ENCODE results near the gene JUNB.

JUNB gene

GRCh38 chr19:12791345-12792050, at the start of gene JUNB:
JUNB (plus strand) TSS chr19:12791486; CDS start chr19:12791772, 286 bp downstream.
- DNase-seq (ENCODE audit: low read depth in 2 of 2) = peak; percentile 94 to 95

DNA sequence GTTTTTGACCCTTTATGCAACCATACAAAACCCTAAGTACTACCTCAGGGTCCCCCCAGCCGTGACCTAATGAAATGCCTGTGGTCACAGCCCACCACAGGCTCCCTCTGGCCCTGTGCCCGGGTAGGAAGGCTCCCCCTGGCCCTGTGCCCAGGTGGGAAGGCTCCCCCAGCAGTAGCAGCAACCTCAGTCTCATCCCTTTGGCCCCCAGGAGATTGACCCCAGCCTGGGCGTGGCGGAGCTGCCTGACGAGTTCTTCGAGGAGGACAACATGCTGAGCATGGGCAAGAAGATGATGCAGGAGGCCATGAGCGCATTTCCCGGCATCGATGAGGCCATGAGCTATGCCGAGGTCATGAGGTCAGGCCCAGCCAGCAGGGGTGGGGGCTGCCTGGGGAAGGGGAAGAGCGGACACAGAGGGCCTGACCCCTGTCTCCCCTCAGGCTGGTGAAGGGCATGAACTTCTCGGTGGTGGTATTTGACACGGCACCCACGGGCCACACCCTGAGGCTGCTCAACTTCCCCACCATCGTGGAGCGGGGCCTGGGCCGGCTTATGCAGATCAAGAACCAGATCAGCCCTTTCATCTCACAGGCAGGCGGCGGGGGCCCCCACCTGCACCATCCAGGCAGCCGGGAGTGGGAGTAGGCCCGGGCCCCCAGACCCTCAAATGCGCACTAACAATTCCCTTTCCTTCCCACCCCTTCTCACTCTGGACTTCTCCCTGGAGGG, 46.0 kb upstream of the JUNB start:
- no peak for DNase-seq (ENCODE audit: low read depth in 2 of 2)

DNA sequence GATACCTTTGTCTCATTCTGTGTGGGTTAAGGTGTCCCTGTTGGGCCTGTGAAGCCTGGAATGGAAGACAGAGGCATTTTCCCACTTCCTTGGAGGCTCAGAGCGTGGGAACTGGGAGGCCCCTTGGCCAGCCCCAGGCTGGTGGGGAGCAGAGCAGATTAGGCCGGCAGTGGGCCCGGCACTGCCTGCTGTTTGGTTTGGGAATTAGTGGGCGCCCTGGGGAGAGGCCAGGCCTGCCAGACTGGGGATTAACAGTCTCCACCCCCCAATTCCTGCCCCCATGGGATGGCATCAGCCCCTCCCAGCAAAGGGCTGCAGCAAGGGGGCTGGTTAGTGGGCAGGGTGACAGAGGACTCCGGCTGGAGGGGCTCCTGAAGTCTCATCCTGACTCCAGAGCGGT, 42.8 kb upstream of the JUNB start:
- no peak for DNase-seq (ENCODE audit: low read depth in 2 of 2)

DNA sequence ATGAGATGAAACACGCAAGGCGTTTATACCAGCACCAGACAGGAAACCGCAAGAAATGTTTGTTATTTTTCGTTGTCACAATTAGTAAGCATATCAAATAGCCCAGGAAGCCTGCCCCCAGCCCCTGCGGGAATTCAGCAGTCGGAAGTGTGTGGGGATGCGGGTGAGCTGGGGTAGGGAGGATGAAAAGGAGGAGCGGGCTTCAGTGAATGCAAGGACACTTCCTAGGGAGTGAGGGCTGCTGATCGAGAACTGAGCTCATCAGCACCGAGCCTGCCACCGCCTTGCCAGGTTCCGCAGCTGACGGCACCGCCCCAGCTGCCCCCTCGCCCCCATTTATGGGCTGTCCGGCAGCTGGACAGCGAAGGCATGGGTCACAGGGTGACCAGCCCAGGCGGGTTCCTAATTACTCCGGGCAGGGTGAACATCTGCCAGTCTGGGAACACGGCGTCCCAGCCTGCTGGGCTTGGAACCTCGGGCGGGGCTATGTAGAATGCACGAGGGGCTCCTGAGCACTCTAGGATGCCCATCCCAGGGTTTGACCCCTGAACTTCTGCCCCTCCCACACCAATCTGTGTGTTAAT, 41.3 kb upstream of the JUNB start:
- DNase-seq (ENCODE audit: low read depth in 2 of 2) = no peak

- DNase-seq (ENCODE audit: low read depth in 2 of 2) = no peak
These were observed 40.4 kb upstream of the JUNB start for GRCh38 chr19:12750851-12751250.

- DNase-seq (ENCODE audit: low read depth in 2 of 2) = no peak
These were observed 39.7 kb upstream of the JUNB start, which contains the start of gene BEST2 for GRCh38 chr19:12751635-12752034. BEST2 (plus strand) TSS chr19:12751791; CDS start chr19:12752593, 802 bp downstream.

GRCh38 chr19:12752056-12752781, 39.1 kb upstream of the JUNB start:
- DNase-seq (ENCODE audit: low read depth in 2 of 2) = no peak

GRCh38 chr19:12754465-12755196, 36.7 kb upstream of the JUNB start:
- DNase-seq (ENCODE audit: low read depth in 2 of 2) = no peak

DNA sequence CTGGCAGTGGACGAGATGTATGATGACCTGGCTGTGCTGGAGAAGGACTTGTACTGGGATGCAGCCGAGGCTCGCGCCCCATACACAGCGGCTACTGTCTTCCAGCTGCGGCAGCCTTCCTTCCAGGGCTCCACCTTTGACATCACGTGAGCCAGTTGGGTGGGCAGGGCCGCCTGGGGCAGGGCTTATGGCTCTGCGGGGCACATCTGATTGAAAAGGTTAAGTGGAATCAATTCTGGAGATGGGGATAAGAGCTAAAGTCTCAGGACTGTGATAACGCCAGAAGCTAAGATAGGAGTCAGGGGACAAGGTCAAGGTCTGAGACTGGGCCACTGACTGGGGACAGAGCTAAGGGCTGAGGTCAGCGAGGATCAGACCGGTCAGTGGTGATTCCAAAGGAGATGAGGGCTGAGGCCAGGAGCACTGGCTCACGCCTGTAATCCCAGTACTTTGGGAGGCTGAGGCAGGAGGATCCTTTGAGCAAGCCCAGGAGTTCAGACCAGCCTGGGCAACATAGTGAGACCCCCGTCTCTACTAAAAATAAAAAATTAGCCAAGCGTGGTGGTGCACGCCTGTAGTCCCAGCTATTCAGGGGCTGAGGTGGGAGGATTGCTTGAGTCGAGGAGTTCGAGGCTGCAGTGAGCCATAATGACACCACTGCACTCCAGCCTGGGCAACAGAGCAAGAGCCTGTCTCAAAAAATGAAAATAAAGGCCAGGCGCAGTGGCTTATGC, 35.0 kb upstream of the JUNB start:
- no peak for DNase-seq (ENCODE audit: low read depth in 2 of 2)

- DNase-seq (ENCODE audit: low read depth in 2 of 2) = peak; percentile 55 to 59
These were observed 33.6 kb upstream of the JUNB start for GRCh38 chr19:12757544-12758274.

GRCh38 chr19:12759686-12760085, 31.6 kb upstream of the JUNB start:
- DNase-seq (ENCODE audit: low read depth in 2 of 2) = no peak

GRCh38 chr19:12763100-12763499, 28.2 kb upstream of the JUNB start:
- DNase-seq (ENCODE audit: low read depth in 2 of 2) = no peak

DNA sequence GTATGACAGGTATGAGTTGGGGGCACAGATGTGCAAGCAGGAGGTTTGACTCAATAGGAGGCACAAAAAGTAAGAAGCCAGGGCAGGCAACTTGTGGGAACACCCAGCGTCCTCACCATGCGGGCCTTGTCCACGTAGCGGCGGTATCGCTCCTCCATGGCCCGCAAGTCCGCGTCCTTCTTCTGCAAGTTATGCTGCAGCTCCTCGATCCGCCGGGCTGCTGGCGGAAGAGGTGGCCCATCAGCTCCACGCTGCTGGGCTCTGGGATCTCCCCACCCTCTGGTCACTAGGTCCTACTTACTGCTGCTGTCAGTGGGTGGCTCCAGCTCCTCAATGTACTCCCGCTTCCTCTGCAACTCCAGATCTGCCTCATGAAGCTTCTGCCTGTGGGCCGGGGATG, 26.6 kb upstream of the JUNB start:
- no peak for DNase-seq (ENCODE audit: low read depth in 2 of 2)

- peak; percentile 67 to 78 for DNase-seq (ENCODE audit: low read depth in 2 of 2)
These were observed 25.2 kb upstream of the JUNB start for GRCh38 chr19:12766051-12766521.

- DNase-seq (ENCODE audit: low read depth in 2 of 2) = no peak
These were observed 24.1 kb upstream of the JUNB start for GRCh38 chr19:12767150-12767549.

DNA sequence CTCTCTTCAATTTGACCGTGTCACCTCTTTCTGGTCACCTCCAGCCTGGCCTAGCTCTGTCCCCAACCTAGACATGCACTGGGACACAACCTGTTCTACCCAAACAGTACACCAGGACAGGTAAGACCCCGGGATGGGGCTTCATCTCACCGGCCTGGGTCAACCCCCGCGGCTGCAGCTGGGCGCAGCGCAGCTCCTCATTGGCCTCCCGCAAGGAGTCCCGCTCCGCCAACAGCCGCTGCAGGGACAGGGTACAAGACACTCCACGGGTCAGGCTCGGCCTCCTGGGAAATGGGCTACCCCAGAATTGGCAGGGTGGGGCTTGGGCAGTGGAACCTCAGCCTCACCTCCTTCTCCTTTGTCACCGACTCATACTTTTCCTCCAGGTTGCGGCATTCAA, 23.6 kb upstream of the JUNB start:
- no peak for DNase-seq (ENCODE audit: low read depth in 2 of 2)

DNA sequence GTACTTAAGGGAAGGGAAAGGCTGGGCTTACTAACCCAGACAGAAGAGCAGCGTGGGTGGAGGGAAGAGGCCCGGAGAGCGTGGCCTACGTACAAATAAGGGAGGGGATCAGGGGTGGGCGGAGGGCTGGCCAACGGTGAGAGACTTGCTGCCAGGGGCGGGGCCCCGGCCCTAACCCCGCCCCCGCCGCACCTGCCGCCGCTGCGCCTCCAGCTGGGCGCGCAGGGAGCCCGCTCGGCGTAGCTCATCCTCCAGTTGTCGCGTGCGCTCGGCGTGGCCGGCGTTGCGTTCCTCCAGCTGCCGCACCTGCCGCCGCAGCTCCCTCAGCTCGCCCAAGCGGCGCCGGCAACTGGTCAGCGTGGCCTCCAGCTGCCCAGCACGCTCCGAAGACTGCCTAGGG, 21.6 kb upstream of the JUNB start:
- no peak for DNase-seq (ENCODE audit: low read depth in 2 of 2)

- DNase-seq (ENCODE audit: low read depth in 2 of 2) = no peak
These were observed 20.4 kb upstream of the JUNB start for GRCh38 chr19:12770922-12771321.

- no peak for DNase-seq (ENCODE audit: low read depth in 2 of 2)
These were observed 19.0 kb upstream of the JUNB start for GRCh38 chr19:12772323-12772722.

- DNase-seq (ENCODE audit: low read depth in 2 of 2) = no peak
These were observed 17.7 kb upstream of the JUNB start for GRCh38 chr19:12773571-12773970.

Data from stimulated activated CD8-positive, alpha-beta memory T cell treated with anti-CD3 and anti-CD28 coated beads, Interleukin-2, amount 100 ng/mL, for 48 hours (primary cell).